HG02981 (cell line): ENCODE results near the gene UNKL.

Source experiments
- ATAC-seq: cut with Tn5 transposase; IDR thresholded peaks from one replicate; pipeline ENCODE4 v1.9.1; 2021; ENCODE audit warnings: mild to moderate bottlenecking, moderate library complexity; ENCODE audit not compliant: unreplicated experiment

Gene UNKL

DNA sequence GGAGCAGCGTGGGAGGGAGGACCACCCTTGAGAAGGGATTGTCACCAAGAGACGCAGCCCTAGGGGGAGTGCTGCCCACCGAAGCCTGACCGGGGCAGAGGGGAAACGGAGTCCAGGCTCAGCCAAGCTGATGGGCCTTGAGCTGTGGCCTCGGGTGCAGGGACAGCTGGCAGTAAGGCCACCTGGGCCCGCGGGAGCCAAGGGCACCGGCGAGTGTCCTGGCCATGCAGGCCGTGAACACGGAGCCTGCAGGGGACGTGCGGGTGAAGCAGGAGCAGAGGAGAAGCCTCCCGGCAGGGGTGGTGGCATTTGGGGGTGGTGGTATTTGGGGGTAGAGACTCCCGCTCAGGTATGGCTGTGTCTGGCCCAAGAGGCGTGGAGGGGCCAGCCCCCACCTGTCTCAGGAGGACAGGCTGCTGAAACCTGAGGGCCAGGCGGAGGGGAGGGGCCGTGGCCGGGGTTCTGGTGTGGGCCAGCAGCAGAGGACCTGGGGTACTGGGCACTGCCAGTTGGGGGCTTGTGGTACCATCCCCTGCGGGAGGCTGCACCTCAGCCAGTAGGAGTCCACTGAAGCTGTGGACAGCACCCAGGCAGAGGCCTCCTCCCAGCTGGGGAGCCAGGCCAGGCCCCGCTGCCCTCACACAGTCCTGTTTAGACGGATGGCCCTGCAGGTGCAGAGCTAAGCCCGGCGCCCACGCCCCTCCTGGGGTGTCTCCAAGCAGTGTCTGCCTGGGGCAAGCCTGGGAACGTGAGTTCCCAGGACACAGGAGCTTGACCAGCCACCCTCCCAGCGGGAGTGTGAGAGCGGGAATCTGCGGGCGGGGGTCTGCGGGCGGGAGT is 58.2 kb downstream of the UNKL start:
- ATAC-seq, result no peak

DNA sequence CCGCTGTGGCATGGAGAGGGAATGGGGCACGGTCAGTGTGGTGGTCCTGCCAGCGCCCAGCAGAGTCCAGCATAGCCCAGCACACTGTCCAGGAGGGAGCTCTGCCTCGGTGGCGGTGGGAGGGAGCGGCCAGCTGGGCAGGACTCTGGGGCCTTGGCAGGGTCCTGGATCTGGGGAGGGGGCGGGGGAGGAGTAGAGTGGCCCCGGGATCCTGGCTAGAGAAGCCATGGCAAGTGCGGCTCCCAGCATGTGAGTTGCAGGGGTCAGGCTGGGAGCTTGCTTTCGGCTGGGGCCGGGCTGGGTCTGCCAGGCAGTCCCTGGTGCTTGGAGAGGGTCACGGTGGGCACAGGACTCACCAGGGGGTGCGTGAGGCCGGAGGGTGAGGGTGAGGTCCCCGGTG is 58.9 kb downstream of the UNKL start:
- no peak for ATAC-seq

- ATAC-seq, result no peak
Observed at GRCh38 chr16:1354815-1355540, 59.5 kb downstream of the UNKL start.

DNA sequence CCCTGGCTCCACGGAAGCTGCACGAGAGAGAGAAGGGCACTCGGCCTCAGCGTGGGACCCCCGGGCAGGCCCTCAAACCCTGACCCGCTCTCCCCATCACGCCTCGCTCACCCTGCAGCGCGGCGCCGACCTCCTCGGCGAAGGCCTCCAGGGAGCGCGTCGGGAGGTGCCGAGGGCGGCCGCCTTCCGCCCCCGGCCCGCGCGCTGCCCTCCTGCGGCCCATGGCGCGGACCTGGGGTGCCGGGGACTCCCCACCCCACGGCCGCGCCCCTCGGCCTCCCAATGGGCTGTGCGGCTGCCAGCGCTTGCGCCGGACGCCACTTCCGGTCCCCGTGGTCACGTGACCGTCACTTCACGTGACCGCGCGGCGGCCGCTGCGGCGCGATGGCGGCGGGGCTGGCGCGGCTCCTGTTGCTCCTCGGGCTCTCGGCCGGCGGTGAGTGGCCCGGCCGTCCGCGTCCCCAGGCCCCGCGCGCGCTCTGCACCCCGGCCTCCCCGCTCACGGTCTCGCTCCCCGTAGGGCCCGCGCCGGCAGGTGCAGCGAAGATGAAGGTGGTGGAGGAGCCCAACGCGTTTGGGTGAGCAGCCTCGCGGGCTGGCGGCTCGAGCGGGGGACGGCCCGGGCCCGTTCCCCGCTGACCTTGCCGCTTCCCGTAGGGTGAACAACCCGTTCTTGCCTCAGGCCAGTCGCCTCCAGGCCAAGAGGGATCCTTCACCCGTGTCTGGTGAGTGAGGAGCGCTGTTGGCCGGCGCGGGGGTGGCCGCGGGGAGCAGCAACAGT is 62.7 kb downstream of the UNKL start, which contains the start of the genes GNPTG and TSR3:
GNPTG (plus strand) TSS at position 350 of the 781 bp plus-strand sequence; CDS start at position 385, 35 bp downstream.
TSR3 (minus strand) TSS at position 297 of the 781 bp plus-strand sequence; CDS start at position 223, 74 bp downstream.
- peak; percentile 76 for ATAC-seq

- ATAC-seq, result no peak
Observed at GRCh38 chr16:1351215-1351581, 63.3 kb downstream of the UNKL start.

DNA sequence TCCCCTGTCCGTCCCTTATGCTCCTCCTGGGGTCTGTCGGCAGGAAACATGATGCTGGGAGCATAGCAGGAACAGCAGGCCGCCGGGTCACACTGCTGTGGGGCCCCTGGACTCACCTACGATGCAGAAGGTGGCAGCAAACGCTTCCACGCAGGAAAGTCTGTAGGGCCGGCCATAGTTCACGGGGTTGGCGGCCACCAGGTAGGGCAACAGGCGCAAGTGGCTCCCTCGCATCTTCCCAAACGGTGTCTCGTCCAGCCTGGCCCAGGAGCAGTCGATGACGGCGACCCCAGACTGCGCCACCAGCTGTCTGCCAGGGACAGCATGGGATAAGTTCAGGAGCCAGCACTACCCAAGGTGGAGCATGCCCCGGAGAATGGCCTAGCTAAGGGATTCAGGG is 63.8 kb downstream of the UNKL start:
- no peak for ATAC-seq

GRCh38 chr16:1349951-1350350 is 64.6 kb downstream of the UNKL start:
- no peak for ATAC-seq

GRCh38 chr16:1349351-1349750 is 65.2 kb downstream of the UNKL start:
- no peak for ATAC-seq

GRCh38 chr16:1348926-1349325 is 65.6 kb downstream of the UNKL start:
- no peak for ATAC-seq

GRCh38 chr16:1348441-1348840 is 66.1 kb downstream of the UNKL start:
- no peak for ATAC-seq

DNA sequence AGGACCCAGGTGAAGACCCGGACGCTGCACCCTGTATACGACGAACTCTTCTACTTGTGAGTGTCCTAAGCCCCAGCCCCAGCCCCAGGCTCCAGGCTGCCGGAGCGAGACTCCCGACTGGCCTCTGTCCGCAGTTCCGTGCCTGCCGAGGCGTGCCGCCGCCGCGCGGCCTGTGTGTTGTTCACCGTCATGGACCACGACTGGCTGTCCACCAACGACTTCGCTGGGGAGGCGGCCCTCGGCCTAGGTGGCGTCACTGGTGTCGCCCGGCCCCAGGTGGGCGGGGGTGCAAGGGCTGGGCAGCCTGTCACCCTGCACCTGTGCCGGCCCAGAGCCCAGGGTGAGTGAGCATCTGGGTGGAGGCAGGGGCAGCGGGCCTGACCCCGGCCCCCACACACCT is 66.5 kb downstream of the UNKL start:
- ATAC-seq, result no peak

DNA sequence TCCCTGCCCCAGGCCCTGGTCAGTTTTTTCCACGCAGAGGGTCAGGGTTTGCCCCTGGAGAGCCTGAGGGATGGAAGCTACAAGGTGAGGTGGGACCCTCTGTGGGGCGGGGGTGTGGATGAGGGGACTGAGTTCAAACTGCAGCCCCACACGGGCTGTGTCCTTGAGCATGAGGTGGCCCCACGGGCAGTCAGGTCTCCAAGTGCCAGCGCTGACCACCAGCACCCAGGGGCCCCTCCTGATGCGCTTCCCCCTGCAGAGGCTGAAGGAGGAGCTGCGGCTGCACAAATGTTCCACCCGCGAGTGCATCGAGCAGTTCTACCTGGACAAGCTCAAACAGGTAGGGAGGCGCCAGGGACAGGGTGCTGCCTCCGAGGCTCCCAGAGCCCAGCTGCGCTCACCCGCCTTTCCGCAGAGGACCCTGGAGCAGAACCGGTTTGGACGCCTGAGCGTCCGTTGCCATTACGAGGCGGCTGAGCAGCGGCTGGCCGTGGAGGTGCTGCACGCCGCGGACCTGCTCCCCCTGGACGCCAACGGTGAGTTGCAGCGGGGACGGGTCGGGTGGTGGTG is 67.1 kb downstream of the UNKL start:
- ATAC-seq, result no peak

GRCh38 chr16:1346422-1347285 is 67.8 kb downstream of the UNKL start:
- ATAC-seq, result no peak

DNA sequence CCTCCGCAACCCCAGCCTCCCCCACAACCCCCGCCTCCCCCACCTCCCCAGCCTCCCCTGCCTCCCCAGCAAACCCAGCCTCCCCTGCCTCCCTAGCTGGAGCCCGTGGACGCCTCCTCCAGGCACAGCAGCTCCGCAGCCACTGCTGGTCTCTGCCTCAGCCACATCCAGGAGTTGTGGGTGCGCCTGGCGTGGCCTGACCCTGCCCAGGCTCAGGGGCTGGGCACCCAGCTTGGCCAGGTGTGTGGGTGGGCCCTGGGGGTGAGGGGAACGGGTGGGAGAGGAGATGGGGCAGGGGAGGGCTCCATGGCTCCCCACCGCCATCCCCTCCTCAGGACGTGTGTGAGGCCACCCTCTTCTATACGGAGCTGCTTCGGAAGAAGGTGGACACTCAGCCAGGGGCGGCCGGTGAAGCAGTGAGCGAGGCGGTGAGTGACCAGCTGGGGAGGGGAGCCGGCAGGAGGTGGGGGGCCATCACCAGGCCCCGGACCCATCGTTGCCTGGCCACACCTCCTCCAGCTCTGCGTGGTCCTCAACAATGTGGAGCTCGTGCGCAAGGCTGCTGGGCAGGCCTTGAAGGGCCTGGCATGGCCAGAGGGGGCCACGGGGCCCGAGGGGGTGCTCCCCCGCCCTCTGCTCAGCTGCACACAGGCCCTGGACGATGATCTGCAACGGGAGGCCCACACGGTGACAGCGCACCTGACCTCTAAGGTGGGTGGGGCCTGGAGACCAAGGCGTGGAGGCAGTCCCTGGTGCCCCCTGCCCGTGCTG is 68.7 kb downstream of the UNKL start:
- no peak for ATAC-seq

DNA sequence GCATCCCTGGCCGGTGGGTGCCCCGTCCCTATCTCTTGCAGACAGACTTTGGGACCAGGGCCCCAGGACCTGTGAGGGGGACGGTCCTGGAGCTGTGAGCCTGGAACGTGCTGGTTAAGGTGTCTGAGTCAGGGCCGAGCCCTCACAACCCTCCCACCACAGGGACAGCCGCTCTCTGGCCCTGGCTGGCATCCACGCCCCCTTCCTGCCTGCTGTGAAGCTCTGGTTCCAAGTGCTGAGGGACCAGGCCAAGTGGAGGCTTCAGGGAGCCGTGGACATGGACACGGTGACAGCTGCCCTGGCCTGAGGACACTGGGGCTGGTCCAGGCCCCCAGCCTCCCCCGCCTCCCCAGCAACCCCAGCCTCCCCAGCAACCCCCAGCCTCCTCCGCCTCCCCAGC is 69.4 kb downstream of the UNKL start:
- no peak for ATAC-seq

DNA sequence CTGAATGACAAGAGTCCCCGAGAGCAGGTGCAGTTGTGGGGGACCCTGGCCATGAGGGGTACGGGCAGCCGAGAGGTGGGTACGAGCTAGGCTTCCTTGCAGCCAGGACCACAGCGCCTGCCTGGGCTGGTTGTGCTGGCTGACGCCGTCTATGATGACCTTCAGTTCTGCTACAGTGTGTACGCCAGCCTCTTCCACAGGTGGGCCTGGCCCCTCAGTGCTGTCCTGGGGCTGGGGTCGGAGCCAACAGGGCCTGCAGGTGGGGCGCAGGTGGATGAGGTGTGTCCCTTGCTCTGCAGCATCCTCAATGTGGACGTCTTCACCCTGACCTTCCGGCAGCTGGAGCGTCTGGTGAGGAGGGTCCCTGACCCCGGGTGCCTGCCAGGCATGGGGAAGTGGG is 70.0 kb downstream of the UNKL start:
- ATAC-seq, result no peak

- ATAC-seq, result no peak
Observed at GRCh38 chr16:1343428-1344242, 70.9 kb downstream of the UNKL start.
